A673 (cell line): ENCODE results near the gene LRRC41.

Experiments used
- EZH2 ChIP-seq: fragments of 200-600 bp; sonication (generic); IDR thresholded peaks from 2 replicates; pipeline ENCODE4 v1.6.1; 2017; ENCODE audit warnings: borderline replicate concordance, low read depth, mild to moderate bottlenecking, mixed read lengths, antibody characterized with exemption, low read length; ENCODE audit not compliant: poor library complexity, severe bottlenecking
- TF ChIP-seq, protein P1 (sequence below): fragments of 300-800, 200-600 bp; sonication (generic); conservative IDR thresholded peaks from 2 replicates; pipeline ENCODE4 v1.5.1; 2017; ENCODE audit warnings: low read depth, mild to moderate bottlenecking, antibody characterized with exemption, low read length, moderate library complexity, mixed read lengths

DNA sequence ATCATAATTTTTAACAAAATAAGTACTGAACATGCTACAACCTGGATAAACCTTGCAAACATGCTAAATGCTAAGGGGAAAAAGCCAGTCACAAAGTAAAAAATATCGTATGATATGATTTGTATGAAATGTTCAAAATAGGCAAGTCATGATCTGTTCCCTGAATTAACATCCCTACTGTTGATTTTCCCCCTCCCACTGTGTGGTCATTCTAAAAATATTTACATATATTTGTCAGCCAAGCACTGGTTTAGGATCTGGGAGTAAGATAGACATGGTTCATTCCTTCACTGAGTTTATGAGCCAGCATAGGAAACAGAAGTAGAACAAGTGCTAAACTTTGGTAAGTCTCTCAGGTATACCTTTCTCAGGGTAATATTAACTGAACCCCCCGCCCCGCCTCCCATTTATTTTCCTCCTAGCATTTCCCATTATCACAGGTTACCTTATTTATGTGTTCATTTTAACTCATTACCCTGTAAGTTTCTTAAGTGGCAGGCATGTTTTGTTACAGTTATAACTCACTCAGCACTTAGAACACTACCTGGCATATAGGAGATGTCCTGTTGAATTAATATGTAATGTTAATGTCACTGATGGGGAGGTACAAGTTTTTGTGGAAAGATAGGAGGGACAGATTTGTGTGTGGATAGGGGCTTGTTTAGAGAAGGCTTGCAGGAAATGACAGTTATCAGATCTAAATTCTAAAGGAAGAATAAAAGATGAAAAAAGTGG is 12.4 kb upstream of the LRRC41 start:
- TF ChIP-seq, protein P1, sequence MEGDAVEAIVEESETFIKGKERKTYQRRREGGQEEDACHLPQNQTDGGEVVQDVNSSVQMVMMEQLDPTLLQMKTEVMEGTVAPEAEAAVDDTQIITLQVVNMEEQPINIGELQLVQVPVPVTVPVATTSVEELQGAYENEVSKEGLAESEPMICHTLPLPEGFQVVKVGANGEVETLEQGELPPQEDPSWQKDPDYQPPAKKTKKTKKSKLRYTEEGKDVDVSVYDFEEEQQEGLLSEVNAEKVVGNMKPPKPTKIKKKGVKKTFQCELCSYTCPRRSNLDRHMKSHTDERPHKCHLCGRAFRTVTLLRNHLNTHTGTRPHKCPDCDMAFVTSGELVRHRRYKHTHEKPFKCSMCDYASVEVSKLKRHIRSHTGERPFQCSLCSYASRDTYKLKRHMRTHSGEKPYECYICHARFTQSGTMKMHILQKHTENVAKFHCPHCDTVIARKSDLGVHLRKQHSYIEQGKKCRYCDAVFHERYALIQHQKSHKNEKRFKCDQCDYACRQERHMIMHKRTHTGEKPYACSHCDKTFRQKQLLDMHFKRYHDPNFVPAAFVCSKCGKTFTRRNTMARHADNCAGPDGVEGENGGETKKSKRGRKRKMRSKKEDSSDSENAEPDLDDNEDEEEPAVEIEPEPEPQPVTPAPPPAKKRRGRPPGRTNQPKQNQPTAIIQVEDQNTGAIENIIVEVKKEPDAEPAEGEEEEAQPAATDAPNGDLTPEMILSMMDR: no peak
- TF ChIP-seq EZH2: no peak
